KMS-11 (cell line): ENCODE measurements around the gene CPXM1.

Experiments
- H2AFZ ChIP-seq: fragments of 200-600 bp; sonication (generic); 2 replicates; pipeline ENCODE4 v1.6.1; 2016; ENCODE audit warnings: antibody characterized with exemption, mixed run types, low read depth
- H3K27ac ChIP-seq: fragments of 200-600 bp; sonication (generic); 2 replicates; pipeline ENCODE4 v1.6.1; 2016; ENCODE audit warnings: mild to moderate bottlenecking, mixed run types
- H3K27me3 ChIP-seq: fragments of 200-600 bp; sonication (generic); 2 replicates; pipeline ENCODE4 v1.6.1; 2017; ENCODE audit warnings: mild to moderate bottlenecking, low read depth, mixed run types, moderate library complexity; ENCODE audit not compliant: insufficient read depth
- H3K36me3 ChIP-seq: fragments of 200-600 bp; sonication (generic); 2 replicates; pipeline ENCODE4 v1.6.1; 2017; ENCODE audit warnings: mild to moderate bottlenecking, mixed run types; ENCODE audit not compliant: insufficient read depth
- H3K4me1 ChIP-seq: fragments of 200-600 bp; sonication (generic); 2 replicates; pipeline ENCODE4 v1.6.1; 2016; ENCODE audit warnings: mild to moderate bottlenecking, low read depth, mixed run types; ENCODE audit not compliant: poor library complexity, severe bottlenecking
- H3K4me2 ChIP-seq: fragments of 200-600 bp; sonication (generic); 2 replicates; pipeline ENCODE4 v1.7.0; 2016; ENCODE audit warnings: mild to moderate bottlenecking, mixed run types
- H3K4me3 ChIP-seq: fragments of 200-600 bp; sonication (generic); IDR thresholded peaks from 2 replicates; pipeline ENCODE4 v1.6.1; 2017; ENCODE audit warnings: low read depth, low read length, mixed read lengths; ENCODE audit not compliant: insufficient read depth
- H3K79me2 ChIP-seq: fragments of 200-600 bp; sonication (generic); 2 replicates; pipeline ENCODE4 v1.6.1; 2016; ENCODE audit warnings: low read depth, mixed run types; ENCODE audit not compliant: insufficient read depth
- H3K9ac ChIP-seq: fragments of 200-600 bp; sonication (generic); 2 replicates; pipeline ENCODE4 v1.6.1; 2016; ENCODE audit warnings: mild to moderate bottlenecking, mixed run types
- H4K20me1 ChIP-seq: fragments of 200-600 bp; sonication (generic); 2 replicates; pipeline ENCODE4 v1.6.1; 2016; ENCODE audit warnings: mild to moderate bottlenecking, mixed run types; ENCODE audit not compliant: insufficient read depth
- CTCF ChIP-seq: fragments of 200-600 bp; sonication (generic); conservative IDR thresholded peaks from 2 replicates; pipeline ENCODE4 v1.6.1; 2017; ENCODE audit warnings: low read depth, mild to moderate bottlenecking, antibody characterized with exemption, low read length, moderate library complexity, mixed read lengths

The CPXM1 gene

DNA sequence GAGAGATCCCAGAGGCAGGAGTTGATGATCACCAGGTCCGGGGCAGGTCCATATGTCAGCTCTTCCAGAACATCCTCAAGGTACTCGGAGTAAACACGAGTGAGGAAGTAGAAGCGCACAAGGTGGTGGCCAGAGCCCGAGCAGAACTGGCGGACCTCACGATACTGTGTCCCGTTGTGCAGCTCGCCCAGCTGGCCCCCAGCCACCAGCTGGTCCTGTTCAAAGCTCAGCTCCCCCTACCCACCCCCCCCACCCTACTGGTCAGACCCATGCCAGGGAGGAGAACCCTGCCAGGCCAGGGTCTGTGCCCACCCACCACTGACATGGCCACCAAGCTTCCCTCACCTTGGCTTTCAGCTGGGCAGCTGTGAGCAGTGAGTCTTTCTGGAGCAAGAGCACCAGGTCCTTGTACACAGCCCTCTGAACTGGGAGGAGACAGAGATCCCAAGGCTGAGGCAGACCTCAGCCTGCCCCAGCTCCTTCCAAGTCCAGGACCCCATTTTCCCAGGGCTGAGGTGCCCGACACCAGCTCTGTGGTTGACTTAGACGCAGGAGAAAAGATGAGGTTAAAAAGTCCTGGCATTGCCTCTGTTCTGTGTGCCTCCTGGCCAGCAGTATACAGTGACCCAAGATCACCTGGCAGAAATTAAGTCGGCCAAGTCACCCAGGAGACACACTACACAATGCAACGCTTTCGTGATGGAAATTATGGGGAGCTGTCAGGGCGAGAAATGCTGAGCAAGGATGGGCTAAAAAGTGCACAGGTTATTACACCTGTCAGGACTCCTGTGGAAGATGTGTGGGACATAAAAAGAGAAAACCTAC is 38.6 kb upstream of the CPXM1 start:
- Histone ChIP-seq H3K27ac (no peak overlapping the region), H3K9ac (no peak overlapping the region), H3K27me3 (no peaks in the 10 kb centered on the region), H2AFZ (no peak overlapping the region), H4K20me1 (no peaks in the 10 kb centered on the region), H3K4me3 (no peak overlapping the region), H3K4me2 (no peak overlapping the region), H3K4me1 (no peaks in the 10 kb centered on the region), H3K79me2 (no peaks in the 10 kb centered on the region), H3K36me3 (no peaks in the 10 kb centered on the region)
- no peak for TF ChIP-seq CTCF

GRCh38 chr20:2838170-2838797 is 37.9 kb upstream of the CPXM1 start:
- H3K4me3 ChIP-seq: no peak overlapping the region
- H3K4me1 ChIP-seq: no peaks in the 10 kb centered on the region
- no peak overlapping the region for H3K4me2 ChIP-seq
- H3K27ac ChIP-seq: no peak overlapping the region
- no peaks in the 10 kb centered on the region for H3K27me3 ChIP-seq
- H4K20me1 ChIP-seq: no peaks in the 10 kb centered on the region
- H2AFZ ChIP-seq: no peak overlapping the region
- no peak overlapping the region for H3K9ac ChIP-seq
- TF ChIP-seq CTCF: no peak
- no peaks in the 10 kb centered on the region for H3K36me3 ChIP-seq
- H3K79me2 ChIP-seq: no peaks in the 10 kb centered on the region

DNA sequence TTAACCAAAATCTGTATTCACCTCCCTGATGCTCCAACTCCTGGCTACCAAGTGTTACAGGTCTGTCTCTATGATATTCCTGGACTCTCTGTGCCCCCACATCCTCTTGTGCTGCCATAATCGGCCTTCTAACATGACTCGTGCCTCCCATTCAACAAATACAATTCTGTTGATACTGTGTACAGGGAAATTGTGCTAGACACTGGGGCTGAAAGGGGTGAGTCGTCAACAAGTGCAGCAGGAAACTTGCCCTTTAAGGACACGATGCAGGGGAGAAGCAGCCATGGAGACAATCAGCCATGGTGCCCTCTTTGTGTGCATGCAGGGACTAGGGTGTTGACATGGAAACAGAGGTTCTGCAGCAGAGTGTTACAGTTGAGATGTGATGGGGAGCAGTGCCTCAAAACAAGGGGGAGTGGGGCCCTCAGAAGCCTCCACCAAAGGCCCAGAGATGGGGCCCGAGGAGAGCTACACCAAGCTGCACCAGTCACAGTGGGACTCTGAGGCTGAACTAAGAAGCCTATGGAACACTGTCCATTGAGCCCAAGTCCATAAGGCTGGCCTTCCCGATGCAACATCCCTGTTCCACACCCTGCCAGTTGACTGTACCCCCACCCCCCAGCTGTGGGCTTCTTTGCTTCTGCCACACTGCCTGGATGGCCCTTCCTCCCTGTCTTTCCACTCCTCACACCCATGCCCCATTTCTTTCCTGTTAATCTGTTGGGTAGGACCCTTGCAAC is 37.0 kb upstream of the CPXM1 start:
- H3K9ac ChIP-seq: no peak overlapping the region
- TF ChIP-seq CTCF: no peak
- no peaks in the 10 kb centered on the region for H3K36me3 ChIP-seq
- H4K20me1 ChIP-seq: no peaks in the 10 kb centered on the region
- H3K27ac ChIP-seq: no peak overlapping the region
- H3K27me3 ChIP-seq: no peaks in the 10 kb centered on the region
- no peak overlapping the region for H3K4me2 ChIP-seq
- no peaks in the 10 kb centered on the region for H3K79me2 ChIP-seq
- H3K4me3 ChIP-seq: no peak overlapping the region
- H3K4me1 ChIP-seq: no peaks in the 10 kb centered on the region
- no peak overlapping the region for H2AFZ ChIP-seq

DNA sequence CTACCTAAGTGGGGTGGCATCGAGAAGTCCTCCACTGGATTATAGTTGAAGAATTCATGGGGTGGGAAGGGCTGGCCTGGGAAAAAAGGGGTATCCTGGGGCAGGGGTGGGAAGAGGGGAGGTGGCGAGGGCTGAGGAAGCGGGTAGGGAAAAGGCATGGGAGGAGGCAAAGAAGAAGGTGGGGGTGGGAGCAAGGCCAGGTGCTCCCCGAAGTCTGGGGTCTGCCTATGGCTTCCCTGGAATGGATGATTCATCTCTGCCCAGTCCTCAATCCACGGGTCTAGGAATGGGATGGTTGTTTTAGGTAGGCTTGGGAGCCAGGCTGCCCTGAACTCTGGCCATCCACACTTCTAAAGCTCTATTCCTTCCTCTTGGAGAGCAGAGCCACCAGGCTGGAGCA is 35.6 kb upstream of the CPXM1 start:
- no peaks in the 10 kb centered on the region for H3K79me2 ChIP-seq
- H4K20me1 ChIP-seq: no peaks in the 10 kb centered on the region
- H2AFZ ChIP-seq: no peak overlapping the region
- H3K36me3 ChIP-seq: no peaks in the 10 kb centered on the region
- H3K27me3 ChIP-seq: no peaks in the 10 kb centered on the region
- no peak overlapping the region for H3K27ac ChIP-seq
- H3K4me3 ChIP-seq: no peak overlapping the region
- no peak for TF ChIP-seq CTCF
- no peak overlapping the region for H3K4me2 ChIP-seq
- H3K4me1 ChIP-seq: no peaks in the 10 kb centered on the region
- no peak overlapping the region for H3K9ac ChIP-seq
